ENCODE measurements around the gene MYRFL. TPM values are rescaled to one million over a fixed set of nuclear protein-coding genes. Genes with fewer than 3 reads are reported as not detected.

MYRFL gene
- total RNA-seq, 4 donors from 2014 or later, result not detected

DNA sequence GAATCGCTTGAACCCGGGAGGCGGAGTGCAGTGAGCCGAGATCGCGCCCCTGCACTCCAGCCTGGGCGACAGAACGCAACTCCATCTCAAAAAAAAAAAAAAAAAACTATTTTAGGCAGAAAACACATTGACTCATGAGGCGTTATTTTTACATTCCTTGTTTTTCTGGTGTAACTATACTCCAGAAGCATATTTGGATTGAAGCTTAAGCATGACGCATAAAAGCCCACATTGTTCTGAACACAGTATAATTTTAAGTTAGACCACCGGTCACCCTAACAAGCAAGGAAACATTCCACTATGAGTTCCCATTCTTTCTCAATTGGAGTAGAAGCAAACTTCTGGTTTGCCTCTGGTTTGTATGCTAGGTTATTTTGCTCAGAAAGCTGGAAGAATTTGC lies 173.0 kb downstream of the MYRFL start:
- ATAC-seq (ENCODE audit: low FRiP score) (no peak), DNase-seq (ENCODE audit: low spot score) (no peak)
- TF ChIP-seq, protein P1, sequence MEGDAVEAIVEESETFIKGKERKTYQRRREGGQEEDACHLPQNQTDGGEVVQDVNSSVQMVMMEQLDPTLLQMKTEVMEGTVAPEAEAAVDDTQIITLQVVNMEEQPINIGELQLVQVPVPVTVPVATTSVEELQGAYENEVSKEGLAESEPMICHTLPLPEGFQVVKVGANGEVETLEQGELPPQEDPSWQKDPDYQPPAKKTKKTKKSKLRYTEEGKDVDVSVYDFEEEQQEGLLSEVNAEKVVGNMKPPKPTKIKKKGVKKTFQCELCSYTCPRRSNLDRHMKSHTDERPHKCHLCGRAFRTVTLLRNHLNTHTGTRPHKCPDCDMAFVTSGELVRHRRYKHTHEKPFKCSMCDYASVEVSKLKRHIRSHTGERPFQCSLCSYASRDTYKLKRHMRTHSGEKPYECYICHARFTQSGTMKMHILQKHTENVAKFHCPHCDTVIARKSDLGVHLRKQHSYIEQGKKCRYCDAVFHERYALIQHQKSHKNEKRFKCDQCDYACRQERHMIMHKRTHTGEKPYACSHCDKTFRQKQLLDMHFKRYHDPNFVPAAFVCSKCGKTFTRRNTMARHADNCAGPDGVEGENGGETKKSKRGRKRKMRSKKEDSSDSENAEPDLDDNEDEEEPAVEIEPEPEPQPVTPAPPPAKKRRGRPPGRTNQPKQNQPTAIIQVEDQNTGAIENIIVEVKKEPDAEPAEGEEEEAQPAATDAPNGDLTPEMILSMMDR (IDR thresholded peaks at IDR 0.05), result no peak

GRCh38 chr12:69998922-69999321 lies 173.9 kb downstream of the MYRFL start:
- no peak for ATAC-seq (ENCODE audit: low FRiP score)
- DNase-seq (ENCODE audit: low spot score), result no peak
- TF ChIP-seq, protein P1 (IDR thresholded peaks at IDR 0.05), result no peak

GRCh38 chr12:69999561-69999960 lies 174.5 kb downstream of the MYRFL start:
- DNase-seq (ENCODE audit: low spot score) (no peak), ATAC-seq (ENCODE audit: low FRiP score) (no peak)
- TF ChIP-seq, protein P1 (IDR thresholded peaks at IDR 0.05), result no peak

DNA sequence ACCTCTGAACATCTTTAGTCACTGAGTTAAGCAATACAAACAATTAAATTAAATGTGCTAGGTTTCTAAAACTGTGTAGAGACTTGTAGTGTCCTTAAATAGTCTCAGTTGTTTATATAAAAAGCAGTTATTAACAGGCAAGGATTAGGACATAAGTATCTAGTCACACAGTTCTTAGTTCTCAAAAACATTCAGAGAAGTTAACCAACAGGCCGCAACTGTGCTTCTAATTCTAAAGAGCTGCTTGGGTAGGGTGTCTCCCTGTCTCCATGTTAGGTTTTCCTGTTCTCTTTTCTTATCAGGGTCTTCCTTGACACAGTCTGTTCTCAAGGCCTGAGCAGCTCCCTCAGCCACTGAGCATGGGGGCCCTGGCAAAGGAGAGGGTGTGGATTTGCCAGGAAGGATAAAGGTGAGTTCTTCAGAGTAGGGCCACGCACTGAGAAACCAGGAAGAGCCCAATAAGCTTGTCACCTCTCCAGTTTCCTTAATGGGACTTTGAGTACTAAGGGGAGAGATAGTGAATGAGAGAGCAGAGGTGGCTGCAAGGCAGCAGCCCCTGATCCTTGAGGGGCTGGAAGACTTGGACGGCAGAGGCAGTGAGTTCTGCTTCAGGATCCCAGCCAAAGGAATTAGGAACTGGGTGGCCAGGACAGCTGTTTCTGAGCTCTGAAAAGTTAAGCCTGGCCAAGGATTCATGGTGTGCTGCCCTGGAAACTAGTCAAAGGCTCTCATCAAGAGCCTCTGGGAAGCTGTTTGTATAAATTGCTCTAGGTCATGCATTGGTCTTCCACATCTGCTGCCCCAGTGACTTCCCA lies 177.3 kb downstream of the MYRFL start:
- DNase-seq (ENCODE audit: low spot score) (no peak), ATAC-seq (ENCODE audit: low FRiP score) (no peak)
- TF ChIP-seq, protein P1 (IDR thresholded peaks at IDR 0.05), result no peak

DNA sequence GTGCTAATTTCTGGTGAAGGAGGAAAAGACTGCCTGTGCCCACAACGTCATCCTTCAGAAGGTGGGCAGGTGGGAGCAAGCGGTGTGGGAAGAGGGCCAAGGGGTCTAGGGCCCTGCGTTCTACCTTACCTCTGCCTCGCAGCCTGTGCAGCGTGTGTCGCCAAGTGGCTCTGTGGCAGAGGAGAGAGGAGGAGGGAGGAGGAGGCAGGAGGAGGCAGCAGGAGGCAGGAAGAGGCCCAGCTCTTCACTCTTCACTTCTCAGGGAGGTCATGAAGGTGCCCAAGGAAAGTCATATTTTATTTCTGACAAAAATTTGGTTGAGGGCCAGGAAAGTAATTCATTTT lies 177.9 kb downstream of the MYRFL start:
- TF ChIP-seq, protein P1 (IDR thresholded peaks at IDR 0.05), result no peak
- DNase-seq (ENCODE audit: low spot score), result no peak
- ATAC-seq (ENCODE audit: low FRiP score), result no peak

- TF ChIP-seq, protein P1 (IDR thresholded peaks at IDR 0.05), result no peak
- ATAC-seq (ENCODE audit: low FRiP score) (no peak), DNase-seq (ENCODE audit: low spot score) (no peak)
These were observed 181.0 kb downstream of the MYRFL start for GRCh38 chr12:70005864-70006618.

DNA sequence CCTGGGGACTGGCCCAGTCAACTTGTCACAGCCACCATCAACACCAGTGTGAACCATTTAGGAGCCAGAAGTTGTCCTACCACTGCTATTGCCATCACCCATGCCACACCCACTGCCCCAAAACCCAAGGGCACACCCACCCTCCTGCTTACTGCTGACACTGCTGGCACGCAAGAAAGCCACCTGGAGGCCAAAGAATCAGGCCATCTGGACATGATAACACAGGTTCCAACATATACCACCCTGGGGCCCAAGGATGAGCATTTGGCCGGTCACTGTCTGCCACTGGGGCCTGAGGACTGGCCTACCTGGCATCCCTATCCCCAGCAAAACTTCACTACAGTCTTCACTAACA lies 181.6 kb downstream of the MYRFL start:
- TF ChIP-seq, protein P1 (IDR thresholded peaks at IDR 0.05), result no peak
- ATAC-seq (ENCODE audit: low FRiP score), result no peak
- no peak for DNase-seq (ENCODE audit: low spot score)

All from omental fat pad (tissue), 4 donors.